ENCODE data around the gene MED16.
"Not testable (repeated sequence)": the region's sequence is repeated elsewhere in the genome, so short reads cannot be mapped to it uniquely, and the experiment has no call there.

The MED16 gene

DNA sequence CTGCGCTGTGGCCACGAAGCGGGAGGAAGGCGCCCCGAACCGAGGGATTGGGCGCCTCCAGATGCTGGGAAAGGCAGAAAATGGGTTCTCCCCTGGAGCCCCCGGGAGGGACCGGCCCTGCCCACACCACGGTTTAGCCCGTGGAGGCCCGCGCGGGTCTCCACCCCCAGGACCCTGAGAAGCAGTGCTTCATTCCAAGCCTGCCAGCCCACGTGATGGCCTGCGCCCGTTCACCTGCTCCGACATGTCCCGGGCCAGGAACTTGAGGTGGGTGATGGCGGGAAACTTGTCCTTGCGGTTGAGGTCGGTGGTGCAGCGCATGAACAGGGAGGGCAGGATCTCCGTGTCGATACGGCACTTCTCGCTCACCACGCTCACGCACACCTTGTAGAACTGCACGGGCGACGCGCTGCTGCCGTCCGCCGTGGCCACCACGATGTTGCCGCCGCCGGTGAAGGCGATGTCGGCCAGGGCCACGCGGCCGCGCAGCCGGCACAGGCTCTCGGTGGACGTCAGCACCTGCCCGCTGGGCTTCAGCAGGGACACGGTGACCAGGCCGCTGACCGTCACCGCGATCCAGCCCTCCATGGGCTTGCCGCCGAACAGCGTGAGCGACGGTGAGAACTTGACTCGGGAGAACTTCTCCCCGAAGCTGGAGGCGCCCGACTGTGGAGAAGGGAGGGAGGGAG is 7.3 kb downstream of the MED16 start:
- DNase-seq, result no peak

DNA sequence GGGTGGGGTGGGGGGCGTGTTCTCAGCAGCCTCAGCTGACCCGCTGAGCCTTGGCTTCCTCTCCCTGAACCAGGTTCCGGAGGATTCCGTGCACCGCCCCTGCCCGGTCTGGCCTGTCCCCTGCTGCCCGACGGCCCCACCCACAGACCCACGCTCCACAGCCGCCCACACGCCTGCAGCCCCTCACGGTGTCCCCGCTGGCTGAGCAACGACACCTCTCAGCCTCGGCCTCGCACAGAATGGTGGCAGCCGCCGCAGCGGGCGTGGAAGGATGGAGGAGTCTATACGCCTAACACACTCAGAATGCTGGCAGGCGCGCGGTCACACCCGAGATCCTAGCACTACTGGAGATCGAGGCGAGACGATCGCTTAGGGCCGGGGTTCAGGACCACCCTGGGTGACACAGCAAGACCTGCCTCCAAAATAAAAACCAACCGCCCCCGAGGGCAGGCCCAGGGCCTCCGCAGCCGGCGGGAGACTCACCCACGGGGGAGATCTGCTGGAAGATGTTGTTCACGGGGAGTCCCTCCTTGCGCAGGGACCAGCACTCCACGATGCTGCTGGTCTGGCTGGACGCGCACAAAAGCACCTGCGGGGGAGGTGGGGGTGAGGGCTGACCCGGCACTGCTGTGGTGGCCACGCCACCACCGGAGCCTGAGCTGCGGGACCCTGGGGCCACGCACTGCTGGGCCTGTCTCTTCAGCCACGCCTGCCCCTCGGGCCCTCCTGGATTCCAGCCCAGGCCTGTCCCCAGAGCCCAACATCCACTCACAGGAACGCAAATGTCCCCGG is 8.4 kb downstream of the MED16 start:
- DNase-seq, result no peak

DNA sequence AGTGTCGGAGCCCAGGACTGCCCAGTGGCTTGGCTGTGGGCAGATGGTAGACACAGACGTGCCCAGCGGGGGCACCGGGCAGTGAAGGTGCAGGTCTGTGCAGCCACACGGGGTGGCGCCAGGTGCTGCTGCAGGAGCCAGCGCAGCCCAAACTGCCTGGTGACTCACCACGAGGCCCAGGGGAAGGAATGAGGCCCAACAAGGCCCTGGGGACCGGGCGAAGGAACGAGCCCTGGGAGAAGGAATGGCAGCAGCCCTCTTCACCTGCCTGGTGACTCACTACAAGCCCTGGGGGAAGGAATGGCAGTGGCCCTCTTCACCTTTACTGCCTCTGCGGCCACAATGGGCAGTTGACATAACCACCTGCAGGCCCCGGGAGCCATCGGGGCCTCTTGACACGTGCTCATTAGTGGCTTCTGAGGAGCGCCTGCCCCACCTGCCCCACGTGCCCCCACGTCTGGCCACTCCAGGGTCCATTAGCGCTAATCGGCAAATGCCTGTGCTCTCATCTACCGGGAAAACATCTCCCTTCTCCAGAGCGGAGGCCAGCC is 9.3 kb downstream of the MED16 start:
- no peak for DNase-seq

DNA sequence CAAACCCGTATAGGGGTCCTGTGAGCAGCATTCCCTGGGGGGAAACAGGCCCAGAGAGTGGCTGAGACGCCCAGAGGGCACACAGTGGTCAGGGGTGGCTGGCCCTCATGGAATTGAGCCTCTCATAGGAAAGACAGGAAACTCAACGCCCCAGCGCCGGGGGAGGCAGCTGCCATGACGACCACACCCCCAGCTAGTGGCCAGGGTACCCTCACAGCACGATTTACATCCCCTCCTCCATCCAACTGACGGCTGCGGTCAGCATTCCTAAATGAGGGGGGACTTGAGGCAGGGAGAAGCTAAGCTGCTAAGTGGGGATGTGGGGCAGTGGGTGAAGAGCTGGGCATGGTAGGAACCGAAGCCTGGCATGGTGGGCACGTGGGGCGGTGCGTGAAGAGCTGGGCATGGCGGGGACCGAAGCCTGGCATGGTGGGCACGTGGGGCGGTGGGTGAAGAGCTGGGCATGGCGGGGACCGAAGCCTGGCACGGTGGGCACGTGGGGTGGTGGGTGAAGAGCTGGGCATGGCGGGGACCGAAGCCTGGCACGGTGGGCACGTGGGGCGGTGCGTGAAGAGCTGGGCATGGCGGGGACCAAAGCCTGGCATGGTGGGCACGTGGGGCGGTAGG is 10.0 kb downstream of the MED16 start:
- DNase-seq, result no peak

DNA sequence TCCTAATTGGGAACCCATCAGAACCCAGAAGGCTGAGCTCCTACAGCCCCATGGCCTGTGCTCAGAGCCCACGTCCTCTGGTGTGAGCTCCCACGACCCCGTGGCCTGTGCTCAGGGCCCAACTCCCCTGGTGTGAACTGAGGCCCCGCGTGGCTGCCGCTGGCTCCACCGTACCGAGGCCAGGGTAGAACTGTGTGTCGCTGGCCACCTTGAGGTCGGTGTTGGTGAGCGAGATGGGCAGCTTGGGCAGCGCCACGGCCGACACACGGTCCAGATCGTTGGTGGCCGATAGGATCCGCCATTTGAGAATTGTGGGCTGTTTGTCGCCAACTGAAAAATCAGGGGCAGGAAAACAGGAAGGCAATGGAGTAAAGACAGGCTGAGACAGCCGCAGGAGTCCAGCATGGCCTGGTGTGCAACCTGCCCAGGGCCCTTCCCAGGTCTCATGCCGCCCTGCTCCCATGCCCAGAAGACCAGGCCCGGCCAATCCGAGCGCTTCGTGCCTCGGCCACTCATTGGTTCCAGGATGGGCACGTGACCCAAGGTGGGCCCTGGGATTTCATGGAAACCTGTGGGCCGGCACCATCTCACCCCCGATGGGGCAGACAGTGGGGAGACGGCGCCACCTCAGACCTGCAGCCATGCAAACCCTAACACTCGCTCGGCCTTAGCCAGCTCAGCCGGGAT is 11.5 kb downstream of the MED16 start:
- no peak for DNase-seq

DNA sequence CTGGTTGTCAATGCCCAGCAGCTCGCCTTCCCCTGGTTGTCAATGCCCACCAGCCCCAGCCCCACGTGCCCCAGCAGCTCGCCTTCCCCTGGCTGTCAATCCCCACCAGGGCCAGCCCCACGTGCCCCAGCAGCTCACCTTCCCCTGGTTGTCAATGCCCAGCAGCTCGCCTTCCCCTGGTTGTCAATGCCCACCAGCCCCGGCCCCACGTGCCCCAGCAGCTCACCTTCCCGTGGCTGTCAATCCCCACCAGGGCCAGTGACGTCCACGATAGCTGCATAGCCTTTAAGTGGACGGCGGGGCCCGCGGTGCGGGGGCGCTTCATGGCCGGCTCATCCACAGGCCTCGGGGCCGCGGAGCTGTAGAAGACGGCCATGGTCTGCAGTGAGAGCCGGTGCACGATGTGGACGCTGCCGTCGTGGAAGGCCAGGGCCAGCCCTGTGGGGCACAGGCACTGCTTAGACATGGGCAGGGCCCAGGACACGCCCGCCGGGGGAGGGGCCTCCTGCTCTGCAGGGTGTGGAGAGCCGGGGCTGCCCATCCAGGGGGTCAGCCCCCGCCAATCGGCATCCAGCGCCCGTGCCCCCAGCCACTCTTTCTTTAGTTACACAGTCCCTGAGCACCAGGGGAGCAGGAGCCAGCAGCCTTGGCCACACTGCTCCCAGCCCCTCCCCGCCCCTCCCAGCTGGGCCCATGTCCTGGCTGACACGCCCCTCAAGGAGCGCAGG is 13.1 kb downstream of the MED16 start:
- DNase-seq, result no peak

DNA sequence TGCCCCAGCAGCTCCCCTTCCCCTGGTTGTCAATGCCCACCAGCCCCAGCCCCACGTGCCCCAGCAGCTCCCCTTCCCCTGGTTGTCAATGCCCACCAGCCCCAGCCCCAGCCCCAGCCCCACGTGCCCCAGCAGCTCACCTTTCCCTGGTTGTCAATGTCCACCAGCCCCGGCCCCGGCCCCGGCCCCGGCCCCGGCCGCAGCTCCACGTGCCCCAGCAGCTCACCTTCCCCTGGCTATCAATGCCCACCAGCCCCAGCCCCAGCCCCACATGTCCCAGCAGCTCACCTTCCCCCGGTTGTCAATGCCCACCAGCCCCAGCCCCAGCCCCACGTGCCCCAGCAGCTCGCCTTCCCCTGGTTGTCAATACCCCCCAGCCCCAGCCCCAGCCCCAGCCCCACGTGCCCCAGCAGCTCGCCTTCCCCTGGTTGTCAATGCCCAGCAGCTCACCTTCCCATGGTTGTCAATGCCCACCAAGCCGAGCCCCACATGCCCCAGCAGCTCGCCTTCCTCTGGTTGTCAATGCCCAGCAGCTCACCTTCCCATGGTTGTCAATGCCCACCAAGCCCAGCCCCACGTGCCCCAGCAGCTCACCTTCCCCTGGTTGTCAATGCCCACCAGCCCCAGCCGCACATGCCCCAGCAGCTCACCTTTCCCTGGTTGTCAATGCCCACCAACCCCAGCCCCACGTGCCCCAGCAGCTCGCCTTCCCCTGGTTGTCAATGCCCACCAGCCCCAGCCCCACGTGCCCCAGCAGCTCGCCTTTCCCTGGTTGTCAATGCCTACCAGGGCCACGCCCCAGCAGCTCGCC is 14.0 kb downstream of the MED16 start:
- not testable (repeated sequence) for DNase-seq

DNA sequence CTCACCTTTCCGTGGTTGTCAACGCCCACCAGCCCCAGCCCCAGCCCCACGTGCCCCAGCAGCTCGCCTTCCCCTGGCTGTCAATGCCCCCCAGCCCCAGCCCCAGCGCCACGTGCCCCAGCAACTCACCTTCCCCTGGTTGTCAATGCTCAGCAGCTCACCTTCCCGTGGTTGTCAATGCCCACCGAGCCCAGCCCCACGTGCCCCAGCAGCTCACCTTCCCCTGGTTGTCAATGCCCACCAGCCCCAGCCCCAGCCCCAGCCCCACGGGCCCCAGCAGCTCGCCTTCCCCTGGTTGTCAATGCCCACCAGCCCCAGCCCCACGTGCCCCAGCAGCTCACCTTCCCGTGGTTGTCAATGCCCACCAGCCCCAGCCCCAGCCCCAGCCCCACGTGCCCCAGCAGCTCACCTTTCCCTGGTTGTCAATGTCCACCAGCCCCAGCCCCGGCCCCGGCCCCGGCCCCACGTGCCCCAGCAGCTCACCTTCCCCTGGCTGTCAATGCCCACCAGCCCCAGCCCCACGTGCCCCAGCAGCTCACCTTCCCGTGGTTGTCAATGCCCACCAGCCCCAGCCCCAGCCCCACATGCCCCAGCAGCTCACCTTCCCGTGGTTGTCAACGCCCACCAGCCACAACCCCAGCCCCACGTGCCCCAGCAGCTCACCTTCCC is 14.9 kb downstream of the MED16 start:
- DNase-seq, result not testable (repeated sequence)

DNA sequence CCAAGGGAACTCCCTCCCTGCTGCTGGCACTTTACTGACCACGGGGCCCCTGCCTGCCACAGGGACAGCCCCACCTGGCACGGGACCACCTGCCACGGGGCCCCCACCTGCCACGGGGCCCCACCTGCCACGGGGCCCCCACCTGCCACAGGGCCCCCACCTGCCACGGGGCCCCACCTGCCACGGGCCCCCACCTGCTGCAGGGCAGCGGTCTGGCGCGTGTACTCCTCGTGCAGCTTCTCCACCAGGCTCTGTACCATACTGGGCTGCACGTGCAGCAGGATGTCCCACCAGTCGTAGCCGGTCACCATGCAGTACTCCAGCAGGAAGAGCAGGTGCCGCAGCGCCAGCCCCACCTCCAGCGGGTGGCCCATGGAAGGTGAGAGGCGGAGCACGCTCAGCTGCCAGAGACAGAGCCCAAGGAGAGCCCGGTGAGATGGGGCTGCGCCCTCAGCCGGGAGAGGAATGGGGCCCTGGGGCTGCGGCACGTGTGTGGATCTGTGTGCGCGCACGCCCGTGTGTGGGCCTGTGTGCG is 16.1 kb downstream of the MED16 start:
- DNase-seq, result no peak

DNA sequence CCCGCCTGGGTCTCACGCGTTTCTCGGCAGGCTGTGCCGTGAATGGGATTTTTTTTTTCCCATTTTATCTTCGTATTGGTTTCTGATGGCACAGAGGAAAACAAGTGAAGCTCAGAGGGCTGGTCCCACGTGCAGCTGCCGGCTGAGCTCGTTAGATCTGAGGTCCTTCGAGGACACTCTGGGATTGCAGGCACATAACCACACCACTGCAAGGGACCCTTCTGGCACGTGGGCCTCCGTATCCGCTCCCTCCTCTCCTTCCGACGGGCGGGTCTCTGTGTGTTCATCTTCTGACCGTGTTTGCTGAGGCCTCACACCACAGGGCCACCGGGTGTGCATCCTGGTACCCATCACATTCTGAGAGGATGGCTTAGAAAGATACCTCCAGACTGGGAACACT is 16.9 kb downstream of the MED16 start:
- DNase-seq, result no peak

DNA sequence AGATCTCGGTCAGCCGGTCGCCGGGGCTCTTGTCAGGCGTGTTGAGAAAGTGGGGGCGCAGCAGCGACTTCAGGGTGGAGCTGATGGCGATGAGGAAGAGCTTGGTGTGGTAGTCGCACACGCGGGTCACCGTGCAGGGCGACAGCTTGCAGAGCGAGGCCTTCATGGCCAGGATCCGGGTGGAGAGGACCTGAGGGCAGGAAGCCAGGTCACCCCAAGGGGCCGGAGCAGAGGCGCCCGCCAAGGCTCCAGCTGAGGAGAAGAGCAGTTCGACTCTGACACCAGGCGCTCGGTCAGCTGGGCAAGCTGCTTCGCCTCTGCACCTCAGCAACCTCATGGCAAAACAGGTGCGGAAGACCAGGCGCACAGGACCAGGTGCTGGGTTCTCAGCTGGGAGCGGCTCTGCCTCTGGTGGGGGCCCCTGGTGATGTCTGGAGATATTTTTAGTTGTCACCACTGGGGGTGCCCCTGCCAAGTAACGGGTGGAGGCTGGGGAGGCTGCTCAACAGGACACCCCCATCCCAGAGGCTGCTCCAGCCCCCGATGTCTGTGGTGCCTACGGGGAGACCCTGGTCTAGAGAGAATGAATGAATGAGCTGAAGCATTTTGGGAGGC is 17.6 kb downstream of the MED16 start:
- DNase-seq, result no peak

DNA sequence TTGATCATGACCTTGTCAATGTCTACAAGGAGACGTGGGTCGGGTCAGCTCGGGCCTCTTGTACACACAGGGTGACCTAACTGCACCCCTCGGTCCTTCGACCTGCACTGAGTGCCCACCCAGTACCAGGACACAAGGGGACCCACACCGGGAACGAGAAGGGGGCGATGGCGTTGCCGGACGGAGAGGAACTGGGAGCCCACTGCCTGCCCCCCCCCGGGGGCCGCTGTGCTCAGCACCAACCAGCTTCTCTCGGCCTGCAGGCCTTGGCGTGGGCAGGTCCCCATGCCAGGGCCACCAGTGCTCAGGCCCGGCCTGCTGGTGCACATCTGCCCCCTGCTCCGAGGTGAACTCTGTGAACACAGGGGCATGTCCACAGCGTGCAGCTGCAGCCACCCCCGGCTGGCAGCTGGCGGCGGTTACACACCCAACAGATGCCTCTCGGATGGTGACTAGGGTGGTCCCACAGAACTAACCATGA is 19.4 kb downstream of the MED16 start:
- DNase-seq, result no peak

DNA sequence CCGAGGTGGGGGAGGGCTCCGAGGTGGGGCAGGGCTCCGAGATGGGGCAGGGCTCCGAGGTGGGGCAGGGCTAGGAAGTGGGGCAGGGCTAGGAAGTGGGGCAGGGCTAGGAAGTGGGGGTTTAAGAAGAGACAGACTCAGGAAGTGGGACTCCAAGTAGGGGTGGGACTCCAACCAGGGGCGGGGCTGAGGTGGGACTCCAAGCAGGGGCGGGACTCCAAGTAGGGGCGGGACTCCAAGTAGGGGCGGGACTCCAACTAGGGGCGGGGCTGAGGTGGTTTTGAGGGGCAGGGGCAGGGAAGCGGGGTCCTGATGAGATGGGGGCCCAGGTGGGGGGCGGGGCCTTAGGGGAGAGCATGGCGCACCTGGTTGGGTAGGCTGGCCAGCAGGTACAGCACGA is 19.9 kb downstream of the MED16 start:
- DNase-seq, result peak; percentile 24

DNA sequence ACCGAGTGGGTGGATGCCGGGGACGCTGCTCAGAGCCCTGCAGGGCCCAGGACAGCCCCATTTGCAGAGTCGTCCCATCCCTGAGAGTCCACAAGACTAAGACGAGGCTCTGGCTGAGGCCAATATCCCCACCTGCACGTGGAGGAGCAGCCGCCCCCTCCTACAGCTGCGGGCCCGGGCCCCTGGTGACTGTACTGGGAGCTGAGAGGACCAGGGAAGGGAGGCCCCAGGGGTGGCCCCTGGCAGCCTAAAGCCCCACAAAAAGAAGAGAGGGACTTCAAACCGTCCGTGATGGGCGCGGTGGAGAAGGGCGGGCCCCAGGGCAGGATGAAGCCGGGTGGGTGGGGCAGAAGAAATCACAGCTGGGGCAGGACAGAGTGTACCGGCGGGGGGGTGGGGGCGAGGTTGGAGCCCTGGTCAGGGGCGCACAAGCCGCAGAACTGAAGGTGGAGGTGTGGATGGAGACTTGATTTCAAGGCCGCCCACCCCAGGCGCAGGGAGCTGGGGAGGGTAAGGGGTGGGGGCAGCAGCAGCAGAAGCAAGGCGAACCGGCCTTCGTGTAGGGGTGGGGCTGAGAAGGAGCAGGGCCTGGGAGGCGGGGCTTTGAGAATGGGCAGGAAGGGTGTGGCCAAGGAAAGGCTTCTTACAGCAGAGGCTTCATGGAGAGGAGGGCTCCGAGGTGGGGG is 20.6 kb downstream of the MED16 start:
- no peak for DNase-seq

DNA sequence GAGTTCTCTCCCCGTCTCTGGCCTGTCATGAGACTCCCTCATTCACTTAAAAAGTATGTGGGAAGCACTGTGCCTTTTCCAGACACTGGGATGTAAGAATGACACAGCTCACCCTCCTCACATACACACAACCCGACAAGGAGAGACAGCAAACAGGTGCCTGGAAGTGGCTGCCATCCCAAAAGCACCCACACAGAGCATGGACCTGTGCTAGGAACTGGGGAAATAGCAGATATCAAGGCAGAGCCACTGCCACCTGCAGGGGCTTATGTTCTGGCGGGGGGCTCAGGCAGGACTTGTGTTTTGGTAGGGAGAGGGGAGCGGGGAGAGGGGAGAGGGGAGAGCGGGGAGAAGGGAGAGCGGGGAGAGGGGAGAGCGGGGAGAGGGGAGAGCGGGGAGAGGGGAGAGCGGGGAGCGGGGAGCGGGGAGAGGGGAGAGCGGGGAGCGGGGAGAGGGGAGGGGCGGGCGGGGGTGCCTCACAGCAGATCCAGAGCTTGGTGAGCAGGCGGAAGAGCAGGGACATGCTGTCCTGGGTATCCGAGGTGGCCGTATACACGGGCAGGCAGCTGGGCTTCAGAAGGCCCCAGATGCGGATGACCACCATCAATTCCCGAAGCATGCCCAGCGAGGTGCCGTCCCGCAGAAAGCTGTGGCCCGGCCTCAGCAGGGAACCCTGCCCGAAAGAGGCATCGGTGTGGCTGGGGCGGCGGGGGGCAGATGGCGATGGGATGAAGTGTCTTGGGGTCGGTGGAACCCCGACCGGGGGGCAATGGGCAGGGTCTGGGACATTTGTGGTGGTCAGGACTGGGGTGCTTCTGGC is 21.3 kb downstream of the MED16 start:
- no peak for DNase-seq

DNA sequence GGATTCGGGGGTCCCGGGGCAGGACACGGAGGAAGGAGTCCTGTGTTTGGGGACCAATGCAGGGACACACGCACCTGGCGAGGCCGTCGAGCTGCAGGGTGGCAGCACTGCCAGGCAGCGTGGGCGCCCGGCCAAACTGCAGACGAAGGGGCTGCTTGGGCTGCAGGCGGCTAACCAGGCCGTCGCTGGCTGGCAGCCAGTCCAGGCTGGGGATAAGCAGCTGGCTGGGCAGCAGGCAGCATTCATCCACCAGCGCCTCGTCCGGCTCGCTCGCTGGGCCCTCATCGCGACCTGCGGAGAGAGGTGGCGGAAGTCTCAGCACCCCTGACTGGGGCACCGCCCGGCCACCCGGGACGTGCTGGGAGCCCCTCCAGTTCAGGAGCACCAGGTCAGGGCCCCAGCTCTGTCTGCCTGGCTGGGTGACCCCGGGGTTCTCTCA is 22.0 kb downstream of the MED16 start:
- no peak for DNase-seq

DNA sequence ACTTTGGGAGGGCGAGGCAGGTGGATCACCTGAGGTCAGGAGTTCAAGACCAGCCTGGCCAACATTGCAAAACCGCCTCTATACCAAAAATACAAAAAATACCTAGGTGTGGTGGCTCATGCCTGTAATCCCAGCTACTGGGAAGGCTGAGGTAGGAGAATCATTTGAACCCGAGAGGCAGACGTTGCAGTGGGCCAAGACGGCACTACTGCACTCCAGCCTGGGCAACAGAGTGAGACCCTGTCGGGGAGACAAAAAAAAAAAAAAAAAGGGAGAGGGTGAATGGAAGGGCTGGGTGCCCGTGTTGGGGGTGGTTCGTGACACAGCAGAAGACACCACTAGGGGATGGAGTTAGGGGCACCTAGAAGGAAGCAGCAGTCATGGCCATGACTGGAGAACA is 22.7 kb downstream of the MED16 start:
- DNase-seq, result no peak

Measured in EL (cell line).